Activated CD4-positive, CD25-positive, alpha-beta regulatory T cell treated with anti-CD3 and anti-CD28 coated beads, Interleukin-2, amount 50 U/mL, for 72 hours (primary cell): ENCODE measurements around the gene TSPAN18.

Source experiments
- DNase-seq: peaks from one replicate; pipeline ENCODE4 v3.0.0; 2021

TSPAN18 gene

GRCh38 chr11:44763121-44763820 is 36.5 kb downstream of the TSPAN18 start:
- DNase-seq, result no peak

GRCh38 chr11:44764583-44764982 is 37.8 kb downstream of the TSPAN18 start:
- no peak for DNase-seq

- no peak for DNase-seq
Observed at GRCh38 chr11:44765026-44765595, 38.3 kb downstream of the TSPAN18 start.

DNA sequence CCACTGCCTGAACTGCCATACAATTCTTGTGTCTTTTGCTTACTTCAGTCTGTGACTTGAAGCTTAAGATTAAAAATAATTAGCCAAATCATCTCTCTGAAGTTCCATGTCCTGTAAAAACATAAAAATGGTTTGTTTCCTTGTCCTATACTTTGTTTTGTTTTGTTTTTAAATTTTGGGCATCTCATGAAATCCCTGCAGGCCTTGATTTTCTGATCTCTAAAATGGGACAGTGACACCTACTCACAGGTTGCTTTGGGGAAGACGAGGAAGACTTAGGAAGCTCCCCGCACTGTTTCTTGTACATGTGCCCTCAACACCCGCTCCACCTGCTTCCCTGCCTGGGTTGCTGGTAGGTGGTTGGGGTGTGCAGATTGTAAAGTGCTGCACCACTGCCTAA is 38.9 kb downstream of the TSPAN18 start:
- DNase-seq, result no peak

GRCh38 chr11:44766112-44766971 is 39.6 kb downstream of the TSPAN18 start:
- no peak for DNase-seq

GRCh38 chr11:44766972-44767278 is 40.2 kb downstream of the TSPAN18 start:
- no peak for DNase-seq

DNA sequence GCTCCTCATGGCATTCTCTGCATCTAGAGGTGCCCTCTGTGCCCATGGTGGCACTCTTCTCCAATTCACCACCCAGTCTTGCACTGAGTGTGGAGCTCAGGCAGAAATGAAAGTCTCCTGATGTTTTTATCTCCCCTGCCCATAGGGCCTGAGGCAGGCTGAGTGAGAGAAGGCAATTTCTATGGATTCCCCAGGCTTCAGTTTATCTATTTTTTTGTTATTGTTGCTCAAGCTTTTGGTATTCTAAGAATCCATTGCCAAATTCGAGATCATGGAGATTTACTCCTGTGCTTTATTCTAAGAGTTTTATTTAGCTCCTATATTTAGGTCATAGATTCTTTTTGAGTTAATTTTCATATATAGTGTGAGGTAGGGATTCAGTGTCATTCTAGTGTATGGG is 40.7 kb downstream of the TSPAN18 start:
- DNase-seq, result no peak

DNA sequence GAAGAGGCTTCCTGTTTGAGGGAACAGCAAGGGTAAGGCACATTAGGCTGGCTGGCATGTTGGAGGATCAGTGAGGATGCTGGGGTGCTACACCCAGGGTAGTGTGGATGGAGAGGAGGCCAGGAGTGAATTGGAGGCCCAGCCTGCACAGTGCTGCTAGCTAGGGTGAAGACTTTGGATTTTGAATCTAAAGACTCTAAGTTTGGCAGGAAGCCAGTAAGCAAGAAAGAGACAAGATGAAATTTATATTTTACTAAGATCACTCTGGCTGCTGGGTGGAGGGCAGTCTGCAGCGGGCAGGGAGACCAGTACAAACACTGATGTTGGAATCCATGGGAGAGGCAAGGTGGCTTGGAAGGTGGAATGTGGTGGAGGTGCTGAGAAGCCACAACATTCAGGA is 43.6 kb downstream of the TSPAN18 start:
- no peak for DNase-seq

DNA sequence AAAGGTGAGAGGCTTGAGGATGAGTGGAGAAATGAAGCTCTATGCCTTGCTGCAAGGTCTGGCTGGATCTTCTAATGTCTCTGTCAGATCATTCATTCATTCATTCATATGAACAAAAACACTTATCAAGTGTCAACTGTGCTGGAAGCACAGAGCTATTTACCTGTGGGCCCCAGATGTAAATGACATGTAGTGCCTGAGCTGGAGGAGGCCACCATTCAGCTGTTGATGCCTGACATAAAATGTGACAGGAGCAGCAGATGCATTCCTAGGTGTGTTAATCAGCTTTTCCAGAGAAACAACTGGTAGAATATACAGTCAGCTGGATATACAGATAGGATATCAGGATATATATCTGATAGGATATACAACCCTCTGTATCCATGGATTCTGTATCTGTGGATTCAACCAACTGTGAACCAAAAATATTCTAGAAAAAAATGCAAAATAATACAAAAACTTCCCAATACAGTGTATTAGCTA is 44.5 kb downstream of the TSPAN18 start:
- DNase-seq, result no peak

- DNase-seq, result no peak
Observed at GRCh38 chr11:44771841-44772240, 45.1 kb downstream of the TSPAN18 start.

GRCh38 chr11:44773351-44773965 is 46.7 kb downstream of the TSPAN18 start:
- peak; percentile 18 for DNase-seq

DNA sequence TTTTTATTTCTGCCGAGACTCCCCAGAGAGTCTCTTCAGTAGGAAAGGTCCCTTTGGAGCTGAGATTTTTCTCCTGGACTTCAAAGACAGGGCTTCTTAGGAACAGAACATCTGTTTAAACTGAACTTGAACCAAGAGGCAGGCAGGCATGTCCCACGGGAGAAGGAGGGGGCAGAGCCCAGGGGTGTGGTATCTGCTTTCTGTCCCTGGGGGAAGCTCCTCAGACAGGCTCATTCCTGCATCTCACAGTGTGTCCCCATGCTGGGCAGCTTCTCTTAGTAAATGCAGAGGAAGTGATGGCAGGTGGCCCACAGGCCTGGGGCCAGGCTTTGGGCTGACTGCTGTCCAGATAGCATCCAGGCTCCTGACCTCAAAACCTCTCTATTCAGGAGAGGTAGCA is 47.3 kb downstream of the TSPAN18 start:
- no peak for DNase-seq

GRCh38 chr11:44774731-44775130 is 48.0 kb downstream of the TSPAN18 start:
- no peak for DNase-seq

- peak; percentile 40 for DNase-seq
Observed at GRCh38 chr11:44775366-44775984, 48.7 kb downstream of the TSPAN18 start.

DNA sequence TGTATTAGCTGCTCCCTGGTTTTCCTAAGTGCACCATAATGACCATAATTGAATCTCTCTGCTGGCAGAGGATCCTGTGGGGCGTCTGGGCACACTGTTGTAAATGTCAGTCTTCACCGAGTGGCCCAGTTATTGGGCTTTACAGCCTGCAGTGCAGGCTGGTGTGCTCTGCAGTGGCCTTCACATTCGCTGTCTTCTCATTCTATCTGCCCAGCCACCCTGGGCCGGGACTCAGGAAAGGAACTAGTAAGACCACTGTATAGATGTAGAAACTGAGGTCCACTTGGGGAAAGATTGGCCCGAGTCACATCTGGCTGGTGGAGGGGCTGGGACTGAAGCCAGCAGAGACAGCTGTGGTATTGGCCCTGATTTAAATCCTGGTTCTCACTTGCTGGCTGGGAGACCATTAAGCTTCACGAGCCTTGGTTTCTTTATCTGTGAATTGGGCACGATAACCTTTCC is 49.3 kb downstream of the TSPAN18 start:
- DNase-seq, result no peak

DNA sequence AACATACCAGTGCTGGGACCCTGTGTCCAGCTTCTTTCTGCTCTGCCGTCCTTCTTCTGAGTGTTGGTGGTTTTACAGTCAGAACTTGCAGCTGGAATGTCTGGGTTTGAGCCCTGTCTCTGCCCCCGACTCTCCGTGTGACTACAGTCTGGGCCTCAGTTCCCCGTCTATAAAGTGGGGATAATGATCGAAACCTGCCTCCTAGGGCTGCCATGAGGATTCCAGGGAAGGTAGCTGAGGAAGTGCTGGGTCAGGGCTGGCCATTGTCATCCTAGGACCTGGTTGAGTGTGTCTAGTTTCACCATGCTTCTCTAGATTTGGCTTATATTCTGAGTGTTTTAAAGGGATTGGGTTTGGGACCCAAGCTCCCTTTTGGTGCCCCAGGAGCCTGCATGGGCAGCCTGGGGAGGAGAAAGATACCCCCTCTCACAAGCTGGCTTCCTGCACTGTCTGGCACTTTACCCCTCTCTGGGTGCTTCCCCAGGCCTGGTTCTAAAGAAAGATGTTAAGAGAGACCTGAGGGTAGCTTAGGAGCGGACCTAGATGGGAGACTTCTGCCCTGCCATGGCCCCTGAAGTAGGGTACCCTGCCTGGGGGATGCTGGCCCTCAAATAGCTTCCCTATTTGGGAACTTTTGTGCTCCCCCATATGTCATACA is 49.9 kb downstream of the TSPAN18 start:
- peak; percentile 14 for DNase-seq

DNA sequence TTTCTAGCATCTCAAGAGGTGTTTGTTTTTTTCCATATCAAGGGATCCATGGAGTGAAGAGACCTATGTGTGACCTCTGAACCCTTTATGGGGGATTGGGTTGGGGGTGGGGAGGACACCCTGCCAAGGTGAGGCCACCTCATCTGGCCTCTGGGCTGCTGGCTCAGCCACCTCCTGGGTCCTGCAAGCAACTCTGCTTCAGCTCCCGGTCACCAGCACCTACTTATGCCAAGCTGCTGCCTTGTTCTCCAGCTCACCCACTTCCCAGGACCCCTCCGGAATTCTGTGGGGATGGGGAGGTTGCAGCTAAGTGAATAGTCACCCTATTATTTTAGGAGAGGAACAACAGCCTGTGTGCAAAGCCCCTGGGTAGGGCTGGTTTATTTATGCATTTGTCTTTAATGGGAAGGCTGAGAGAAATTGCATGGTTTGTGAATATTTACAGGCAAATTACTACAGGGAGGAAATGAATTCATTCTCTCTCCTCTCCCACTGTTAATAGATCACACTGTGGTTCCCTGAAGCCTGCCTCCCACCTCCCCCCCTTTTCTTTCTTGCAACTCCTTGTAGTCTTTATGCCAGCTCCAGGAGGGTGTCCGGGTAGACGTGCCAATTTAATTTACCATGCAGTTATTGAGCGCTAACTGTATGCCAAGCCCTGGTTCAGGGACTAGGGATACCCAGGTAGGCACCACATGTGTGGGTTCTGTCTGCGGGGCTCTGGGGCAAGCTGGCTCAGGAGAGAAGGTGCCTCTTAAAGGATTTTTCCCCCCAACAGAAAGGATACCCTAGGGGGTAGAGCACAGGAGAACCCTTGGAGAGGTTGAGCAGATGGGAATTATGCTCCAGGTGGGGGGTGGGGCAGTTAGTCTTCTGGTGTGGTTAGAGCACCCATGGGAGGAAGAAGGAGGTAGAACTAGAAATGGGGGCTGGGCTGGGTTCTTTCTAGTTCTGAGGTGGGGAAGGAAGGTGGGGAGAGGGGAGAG is 50.7 kb downstream of the TSPAN18 start:
- DNase-seq, result no peak

- no peak for DNase-seq
Observed at GRCh38 chr11:44778195-44779100, 51.7 kb downstream of the TSPAN18 start.

DNA sequence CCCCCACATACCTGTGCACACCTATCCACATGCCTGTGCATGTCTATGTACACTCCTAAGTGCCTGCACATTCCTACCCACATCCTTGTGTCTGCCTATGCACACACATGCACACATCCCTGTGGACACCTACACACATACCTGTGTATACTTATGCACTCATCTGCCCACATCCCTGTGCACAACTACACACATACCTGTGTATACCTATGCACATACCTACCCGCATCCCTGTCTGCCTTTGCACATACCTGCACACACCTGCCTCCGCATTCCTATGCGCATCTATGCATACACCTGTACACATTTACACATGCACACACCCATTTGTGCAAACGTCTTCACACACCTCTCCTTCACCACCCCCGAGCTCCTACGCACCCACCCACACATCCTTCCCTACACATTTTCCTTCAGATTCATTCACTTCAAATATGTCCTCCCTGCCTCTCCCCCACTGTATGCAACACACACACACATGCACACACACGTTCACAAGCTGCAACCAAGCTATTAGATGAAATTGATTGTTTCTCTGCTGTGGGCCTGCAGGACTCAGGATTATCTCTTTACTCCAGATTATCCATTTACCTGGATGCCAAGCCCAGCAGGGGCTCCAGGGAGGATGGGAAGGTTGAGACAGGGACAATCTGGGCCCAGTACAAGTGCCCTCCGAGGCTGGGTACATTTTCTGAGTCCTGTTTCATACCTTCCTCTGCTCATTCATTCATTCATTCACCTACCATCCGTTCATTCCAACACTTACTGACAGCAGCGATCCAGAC is 53.2 kb downstream of the TSPAN18 start:
- DNase-seq, result no peak
